MCF 10A (cell line): ENCODE measurements around the gene MYRIP. TPM values are rescaled to one million over a fixed set of nuclear protein-coding genes. Genes with fewer than 3 reads are reported as not detected.

Experiments
- BruUV-seq: library from RNA; stranded (reverse); fragments of 400-500 nt; replicated peaks from 2 replicates; lab custom pipeline; 2021; lab: Mats Ljungman, UMichigan
- CTCF ChIA-PET: fragments of 300-600 bp; sonication (Branson Sonifier 250); formaldehyde crosslinking; extraction: SDS; loops from one replicate; lab custom pipeline; 2021; ENCODE audit warnings: antibody characterized with exemption, inconsistent platforms; lab: Yijun Ruan, JAX
- POLR2A ChIA-PET: fragments of 300-600, 350-650 bp; sonication (Branson Sonifier 250); formaldehyde crosslinking; extraction: SDS; loops from one replicate; lab custom pipeline; 2020; ENCODE audit warnings: antibody characterized with exemption, inconsistent platforms; lab: Yijun Ruan, JAX
- DNase-seq: peaks from one replicate; pipeline ENCODE4 v3.0.0-alpha.2; 2018; ENCODE audit not compliant: unreplicated experiment
- H3K27ac Mint-ChIP-seq: one replicate; pipeline ENCODE4 v1.8.0; 2022; ENCODE audit warnings: mild to moderate bottlenecking, low read depth, mixed read lengths; ENCODE audit not compliant: unreplicated experiment
- H3K27me3 Mint-ChIP-seq: one replicate; pipeline ENCODE4 v1.8.0; 2022; ENCODE audit warnings: mixed read lengths; ENCODE audit not compliant: insufficient read depth, unreplicated experiment
- H3K36me3 Mint-ChIP-seq: one replicate; pipeline ENCODE4 v1.8.0; 2022; ENCODE audit warnings: mild to moderate bottlenecking, moderate library complexity, mixed read lengths; ENCODE audit not compliant: insufficient read depth, unreplicated experiment
- H3K4me1 Mint-ChIP-seq: one replicate; pipeline ENCODE4 v1.8.0; 2022; ENCODE audit warnings: mixed read lengths; ENCODE audit not compliant: insufficient read depth, unreplicated experiment
- H3K4me3 Mint-ChIP-seq: one replicate; pipeline ENCODE4 v1.8.0; 2022; ENCODE audit warnings: mild to moderate bottlenecking, moderate library complexity, mixed read lengths; ENCODE audit not compliant: unreplicated experiment
- H3K9me3 Mint-ChIP-seq: one replicate; pipeline ENCODE4 v1.8.0; 2022; ENCODE audit warnings: mixed read lengths; ENCODE audit not compliant: unreplicated experiment
- CTCF ChIP-seq: fragments of 200-600 bp; IDR thresholded peaks from one replicate; pipeline ENCODE4 v1.8.0; 2022; ENCODE audit warnings: antibody characterized with exemption, mild to moderate bottlenecking; ENCODE audit not compliant: unreplicated experiment
- intact Hi-C: fragments of 100-400 bp; cut with micrococcal nuclease; formaldehyde crosslinking; loops from 2 replicates; pipeline ENCODE4 v1.14.1; 2022
- total RNA-seq: library from RNA; stranded (reverse); gene quantifications from 2 replicates; pipeline ENCODE4 v1.2.3, GENCODE V29; 2022

The MYRIP gene
- total RNA-seq, 1 experiment from 2014 or later: 0.19 TPM

GRCh38 chr3:40124918-40125317 is 315.5 kb downstream of the MYRIP start:
- Mint-ChIP-seq H3K4me3 (no peak overlapping the region), H3K36me3 (no peaks in the 10 kb centered on the region), H3K27me3 (no peaks in the 10 kb centered on the region), H3K9me3 (no peaks in the 10 kb centered on the region), H3K27ac (no peak overlapping the region), H3K4me1 (peaks cover 5% of the 10 kb centered on the region)
- intact Hi-C loops: no loop called here
- no peak for DNase-seq
- TF ChIP-seq CTCF: no peak
- POLR2A ChIA-PET: no interaction called here
- no TSS peak for BruUV-seq
- CTCF ChIA-PET: no interaction called here

DNA sequence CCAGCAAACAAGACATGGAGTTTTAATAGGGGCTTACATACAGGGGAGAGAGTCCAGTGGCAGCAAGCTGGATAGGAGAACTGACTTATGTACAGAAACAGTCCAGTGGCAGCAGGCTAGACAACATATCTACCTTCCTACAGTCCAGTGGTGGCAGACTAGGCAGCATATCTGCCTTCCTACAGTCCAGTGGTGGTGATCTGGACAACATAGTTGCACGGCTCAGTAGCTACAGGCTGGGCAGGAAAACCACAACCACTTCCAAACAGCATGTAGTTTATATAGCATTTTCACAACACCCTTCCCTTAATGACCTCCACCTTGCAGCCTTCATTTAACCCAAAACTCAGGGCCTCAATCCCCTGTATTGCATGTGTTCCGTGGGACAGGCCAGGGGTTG is 318.8 kb downstream of the MYRIP start:
- BruUV-seq: no TSS peak
- Mint-ChIP-seq H3K36me3 (no peaks in the 10 kb centered on the region), H3K4me1 (no peaks in the 10 kb centered on the region), H3K9me3 (peaks cover 2% of the 10 kb centered on the region), H3K27ac (no peak overlapping the region), H3K4me3 (no peak overlapping the region), H3K27me3 (no peaks in the 10 kb centered on the region)
- intact Hi-C loops: no loop called here
- ChIA-PET POLR2A (interaction anchor here (1.6 kb wide), 1 partner anchor 10 kb away, joined by 3 read pairs; no protein-coding TSS in a partner anchor), CTCF (no interaction called here)
- DNase-seq: no peak
- no peak for TF ChIP-seq CTCF

GRCh38 chr3:40129510-40129909 is 320.1 kb downstream of the MYRIP start:
- CTCF ChIA-PET: interaction anchor here (0.6 to 0.7 kb wide), 3 partner anchors 45 to 838 kb away, joined by 3 read pairs; no protein-coding TSS in a partner anchor

GRCh38 chr3:40129981-40130380 is 320.6 kb downstream of the MYRIP start:
- intact Hi-C loops: no loop called here
- ChIA-PET POLR2A (no interaction called here), CTCF (no interaction called here)
- Mint-ChIP-seq H3K4me1 (no peaks in the 10 kb centered on the region), H3K27ac (no peak overlapping the region), H3K27me3 (no peaks in the 10 kb centered on the region), H3K9me3 (peaks cover 8% of the 10 kb centered on the region), H3K4me3 (no peak overlapping the region), H3K36me3 (no peaks in the 10 kb centered on the region)
- no peak for DNase-seq
- no TSS peak for BruUV-seq
- TF ChIP-seq CTCF: no peak

More at GRCh38 chr3:40129510-40129909, 320.1 kb downstream of the MYRIP start:
- Mint-ChIP-seq H3K27ac (no peak overlapping the region), H3K9me3 (peaks cover 8% of the 10 kb centered on the region), H3K4me1 (no peaks in the 10 kb centered on the region), H3K36me3 (no peaks in the 10 kb centered on the region), H3K27me3 (no peaks in the 10 kb centered on the region), H3K4me3 (no peak overlapping the region)
- no peak for TF ChIP-seq CTCF
- BruUV-seq: no TSS peak
- DNase-seq: no peak
- POLR2A ChIA-PET: interaction anchor here (1.6 kb wide), 1 partner anchor 9 kb away, joined by 3 read pairs; no protein-coding TSS in a partner anchor
- intact Hi-C loops: no loop called here
